Keratinocyte (primary cell): Measurements from ENCODE around the gene MUC3A.

Experiments
- EZH2 ChIP-seq: IDR thresholded peaks from one replicate; pipeline ENCODE4 v1.6.1; 2012; ENCODE audit warnings: inconsistent platforms, mild to moderate bottlenecking, low read length, moderate library complexity
- TF ChIP-seq, protein P1 (sequence below), 3 experiments: IDR thresholded peaks in 1 of 3; conservative IDR thresholded peaks in 1 of 3; optimal IDR thresholded peaks in 1 of 3; 2 replicates in 2 of 3; 3 replicates in 1 of 3; pipeline versions ENCODE3 to v1.5.1; 2011; ENCODE audit warnings: low read length in 3 of 3, mild to moderate bottlenecking in 3 of 3, moderate library complexity in 2 of 3, control low read depth in 1 of 3, inconsistent platforms in 1 of 3; ENCODE audit not compliant: insufficient read depth in 2 of 3; ENCODE audit errors: extremely low read depth in 1 of 3

DNA sequence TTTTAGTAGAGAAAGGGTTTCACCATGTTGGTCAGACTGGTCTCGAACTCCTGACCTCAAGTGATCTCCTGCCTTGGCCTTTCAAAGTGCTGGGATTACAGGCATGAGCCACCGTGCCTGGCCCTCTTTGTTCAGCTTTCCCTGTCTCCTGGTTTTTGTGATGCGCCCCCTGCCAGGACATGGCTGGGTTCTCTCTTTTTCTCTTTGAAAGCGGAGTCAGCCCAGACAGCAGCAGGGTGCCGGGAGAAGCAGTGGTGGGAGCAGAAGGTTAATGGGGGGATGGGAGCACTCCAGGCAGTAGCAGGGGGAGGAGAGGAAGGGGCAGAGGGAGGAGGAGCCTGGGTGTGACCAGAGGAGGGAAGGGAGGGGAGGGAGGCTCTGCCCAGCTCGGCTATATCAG, 1.8 kb downstream of the MUC3A start:
- TF ChIP-seq, protein P1, sequence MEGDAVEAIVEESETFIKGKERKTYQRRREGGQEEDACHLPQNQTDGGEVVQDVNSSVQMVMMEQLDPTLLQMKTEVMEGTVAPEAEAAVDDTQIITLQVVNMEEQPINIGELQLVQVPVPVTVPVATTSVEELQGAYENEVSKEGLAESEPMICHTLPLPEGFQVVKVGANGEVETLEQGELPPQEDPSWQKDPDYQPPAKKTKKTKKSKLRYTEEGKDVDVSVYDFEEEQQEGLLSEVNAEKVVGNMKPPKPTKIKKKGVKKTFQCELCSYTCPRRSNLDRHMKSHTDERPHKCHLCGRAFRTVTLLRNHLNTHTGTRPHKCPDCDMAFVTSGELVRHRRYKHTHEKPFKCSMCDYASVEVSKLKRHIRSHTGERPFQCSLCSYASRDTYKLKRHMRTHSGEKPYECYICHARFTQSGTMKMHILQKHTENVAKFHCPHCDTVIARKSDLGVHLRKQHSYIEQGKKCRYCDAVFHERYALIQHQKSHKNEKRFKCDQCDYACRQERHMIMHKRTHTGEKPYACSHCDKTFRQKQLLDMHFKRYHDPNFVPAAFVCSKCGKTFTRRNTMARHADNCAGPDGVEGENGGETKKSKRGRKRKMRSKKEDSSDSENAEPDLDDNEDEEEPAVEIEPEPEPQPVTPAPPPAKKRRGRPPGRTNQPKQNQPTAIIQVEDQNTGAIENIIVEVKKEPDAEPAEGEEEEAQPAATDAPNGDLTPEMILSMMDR (optimal IDR thresholded peaks at IDR 0.05 in 1 of 3, IDR thresholded peaks at IDR 0.05 in 1 of 3, conservative IDR thresholded peaks at IDR 0.05 in 1 of 3; ENCODE audit: extremely low read depth in 1 of 3, insufficient read depth in 2 of 3, low read length in 3 of 3) = no peak
- TF ChIP-seq EZH2 = no peak
